ENCODE results near the gene NXF1. TPM values are rescaled to one million over a fixed set of nuclear protein-coding genes. Genes with fewer than 3 reads are reported as not detected.

NXF1 gene
- total RNA-seq, 4 donors from 2014 or later, result 88.1 to 156 (median 115) TPM

GRCh38 chr11:62851807-62852522, 46.7 kb upstream of the NXF1 start:
- Histone ChIP-seq H3K27me3 (no peaks in the 10 kb centered on the region), H3K36me3 (peaks cover 28% of the 10 kb centered on the region), H3K4me3 (no peak overlapping the region), H3K27ac (no peak overlapping the region), H3K4me1 (peaks cover 38% of the 10 kb centered on the region), H3K9me3 (no peaks in the 10 kb centered on the region)
- 46% methylated on average over 3 of the region's 3 CpGs for WGBS
- no peak for DNase-seq (ENCODE audit: low spot score in 2 of 2)
- TF ChIP-seq, protein P1, sequence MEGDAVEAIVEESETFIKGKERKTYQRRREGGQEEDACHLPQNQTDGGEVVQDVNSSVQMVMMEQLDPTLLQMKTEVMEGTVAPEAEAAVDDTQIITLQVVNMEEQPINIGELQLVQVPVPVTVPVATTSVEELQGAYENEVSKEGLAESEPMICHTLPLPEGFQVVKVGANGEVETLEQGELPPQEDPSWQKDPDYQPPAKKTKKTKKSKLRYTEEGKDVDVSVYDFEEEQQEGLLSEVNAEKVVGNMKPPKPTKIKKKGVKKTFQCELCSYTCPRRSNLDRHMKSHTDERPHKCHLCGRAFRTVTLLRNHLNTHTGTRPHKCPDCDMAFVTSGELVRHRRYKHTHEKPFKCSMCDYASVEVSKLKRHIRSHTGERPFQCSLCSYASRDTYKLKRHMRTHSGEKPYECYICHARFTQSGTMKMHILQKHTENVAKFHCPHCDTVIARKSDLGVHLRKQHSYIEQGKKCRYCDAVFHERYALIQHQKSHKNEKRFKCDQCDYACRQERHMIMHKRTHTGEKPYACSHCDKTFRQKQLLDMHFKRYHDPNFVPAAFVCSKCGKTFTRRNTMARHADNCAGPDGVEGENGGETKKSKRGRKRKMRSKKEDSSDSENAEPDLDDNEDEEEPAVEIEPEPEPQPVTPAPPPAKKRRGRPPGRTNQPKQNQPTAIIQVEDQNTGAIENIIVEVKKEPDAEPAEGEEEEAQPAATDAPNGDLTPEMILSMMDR (IDR thresholded peaks at IDR 0.05), result no peak
- TF ChIP-seq POLR2A (IDR thresholded peaks at IDR 0.05), result no peak
- no peak for TF ChIP-seq EP300 (IDR thresholded peaks at IDR 0.05)
- no peak for TF ChIP-seq POLR2AphosphoS5 (IDR thresholded peaks at IDR 0.05)

DNA sequence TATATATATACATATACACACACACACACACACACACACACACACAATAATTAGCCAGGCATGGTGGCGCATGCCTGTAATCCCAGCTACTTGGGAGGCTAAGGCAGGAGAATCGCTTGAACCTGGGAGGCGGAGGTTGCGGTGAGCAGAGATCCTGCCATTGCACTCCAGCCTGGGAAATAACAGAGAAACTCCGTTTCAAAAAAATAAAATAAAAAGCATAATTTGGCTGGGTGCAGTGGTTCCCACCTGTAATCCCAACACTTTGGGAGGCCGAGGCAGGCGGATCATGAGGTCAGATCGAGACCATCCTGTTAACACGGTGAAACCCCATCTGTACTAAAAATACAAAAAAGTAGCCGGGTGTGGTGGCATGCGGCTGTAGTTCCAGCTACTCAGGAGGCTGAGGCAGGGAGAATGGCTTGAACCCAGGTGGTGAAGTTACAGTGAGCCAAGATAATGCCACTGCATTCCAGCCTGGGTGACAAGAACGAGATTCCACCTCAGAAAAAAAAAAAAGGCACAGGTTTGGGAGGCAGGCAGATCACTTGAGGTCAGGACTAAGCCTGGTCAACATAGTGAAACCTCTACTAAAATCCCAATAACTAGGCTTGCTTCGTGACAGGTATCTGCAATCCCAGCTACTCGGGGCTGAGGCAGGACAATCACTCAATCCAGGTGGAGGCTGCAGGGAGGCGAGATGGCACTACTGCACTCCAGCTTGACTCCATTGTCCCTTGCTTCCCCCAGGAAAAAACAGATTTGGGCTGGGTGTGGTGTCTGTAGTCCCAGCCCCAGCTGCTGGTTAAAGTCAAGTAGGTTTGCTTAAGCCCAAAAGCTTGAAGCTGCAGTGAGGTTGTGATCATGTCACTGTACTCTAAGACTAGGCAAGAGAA, 45.9 kb upstream of the NXF1 start:
- no peak for DNase-seq (ENCODE audit: low spot score in 2 of 2)
- WGBS, result 72% methylated on average over 14 of the region's 15 CpGs
- TF ChIP-seq, protein P1 (IDR thresholded peaks at IDR 0.05), result no peak
- no peak for TF ChIP-seq POLR2A (IDR thresholded peaks at IDR 0.05)
- no peak for TF ChIP-seq EP300 (IDR thresholded peaks at IDR 0.05)
- no peak for TF ChIP-seq POLR2AphosphoS5 (IDR thresholded peaks at IDR 0.05)
- Histone ChIP-seq H3K27ac (no peak overlapping the region), H3K9me3 (no peaks in the 10 kb centered on the region), H3K4me3 (no peak overlapping the region), H3K4me1 (peaks cover 32% of the 10 kb centered on the region), H3K27me3 (no peaks in the 10 kb centered on the region), H3K36me3 (peaks cover 28% of the 10 kb centered on the region)

DNA sequence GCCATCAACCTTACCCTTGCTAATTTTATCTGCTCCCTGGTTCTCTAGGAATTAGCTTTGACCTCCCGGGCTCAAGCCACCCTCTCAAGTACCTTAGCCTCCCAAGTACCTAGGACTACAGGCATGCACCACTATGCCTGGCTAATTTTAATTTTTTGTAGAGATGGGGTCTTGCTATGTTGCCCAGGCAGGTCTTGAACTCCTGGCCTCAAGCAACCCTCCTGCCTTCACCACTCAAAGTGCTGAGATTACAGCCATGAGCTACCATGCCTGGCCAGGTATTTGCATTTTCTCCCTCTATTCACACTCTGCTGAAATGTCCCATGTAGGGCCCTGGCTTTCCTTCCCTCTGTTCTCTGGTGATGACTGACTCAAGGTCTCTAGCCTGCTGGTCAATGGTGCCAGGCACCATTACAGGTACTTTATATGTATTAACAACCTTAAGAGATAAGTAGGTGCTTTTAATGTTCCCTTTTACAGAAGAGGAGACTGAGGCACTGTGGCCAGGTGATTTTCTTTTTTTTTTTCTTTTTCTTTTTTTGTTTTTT, 42.6 kb upstream of the NXF1 start:
- H3K27me3 ChIP-seq, result no peaks in the 10 kb centered on the region
- no peak overlapping the region for H3K27ac ChIP-seq
- H3K4me1 ChIP-seq, result peaks cover 6% of the 10 kb centered on the region
- no peak for DNase-seq (ENCODE audit: low spot score in 2 of 2)
- TF ChIP-seq, protein P1 (IDR thresholded peaks at IDR 0.05), result no peak
- H3K4me3 ChIP-seq, result no peak overlapping the region
- 95% methylated on average over 1 of the region's 1 CpG for WGBS
- H3K9me3 ChIP-seq, result no peaks in the 10 kb centered on the region
- peaks cover 14% of the 10 kb centered on the region for H3K36me3 ChIP-seq

- Histone ChIP-seq H3K9me3 (no peaks in the 10 kb centered on the region), H3K27me3 (no peaks in the 10 kb centered on the region), H3K27ac (no peak overlapping the region), H3K4me1 (peaks cover 13% of the 10 kb centered on the region), H3K4me3 (no peak overlapping the region), H3K36me3 (no peaks in the 10 kb centered on the region)
- no peak for DNase-seq (ENCODE audit: low spot score in 2 of 2)
- WGBS, result 86% methylated on average over 3 of the region's 3 CpGs
- TF ChIP-seq, protein P1 (IDR thresholded peaks at IDR 0.05), result no peak
- no peak for TF ChIP-seq POLR2A (IDR thresholded peaks at IDR 0.05)
- no peak for TF ChIP-seq EP300 (IDR thresholded peaks at IDR 0.05)
- TF ChIP-seq POLR2AphosphoS5 (IDR thresholded peaks at IDR 0.05), result no peak
Measured at GRCh38 chr11:62846177-62846576, 40.9 kb upstream of the NXF1 start.

GRCh38 chr11:62844154-62844553, 38.9 kb upstream of the NXF1 start:
- Histone ChIP-seq H3K27me3 (no peaks in the 10 kb centered on the region), H3K9me3 (no peaks in the 10 kb centered on the region), H3K4me1 (peaks cover 20% of the 10 kb centered on the region), H3K36me3 (no peaks in the 10 kb centered on the region), H3K4me3 (no peak overlapping the region), H3K27ac (no peak overlapping the region)
- no peak for DNase-seq (ENCODE audit: low spot score in 2 of 2)
- WGBS, result 94% methylated on average over 3 of the region's 3 CpGs
- TF ChIP-seq POLR2AphosphoS5 (IDR thresholded peaks at IDR 0.05) (no peak), EP300 (IDR thresholded peaks at IDR 0.05) (no peak), POLR2A (IDR thresholded peaks at IDR 0.05) (no peak)
- TF ChIP-seq, protein P1 (IDR thresholded peaks at IDR 0.05), result no peak
